GM19351 (cell line): Measurements from ENCODE around the gene DNAJC15.
"Not testable (repeated sequence)": the region's sequence is repeated elsewhere in the genome, so short reads cannot be mapped to it uniquely, and the experiment has no call there.

Experiments used
- ATAC-seq: cut with Tn5 transposase; IDR thresholded peaks from one replicate; pipeline ENCODE4 v1.9.1; 2021; ENCODE audit warnings: mild to moderate bottlenecking, moderate library complexity; ENCODE audit not compliant: unreplicated experiment

DNAJC15 gene

DNA sequence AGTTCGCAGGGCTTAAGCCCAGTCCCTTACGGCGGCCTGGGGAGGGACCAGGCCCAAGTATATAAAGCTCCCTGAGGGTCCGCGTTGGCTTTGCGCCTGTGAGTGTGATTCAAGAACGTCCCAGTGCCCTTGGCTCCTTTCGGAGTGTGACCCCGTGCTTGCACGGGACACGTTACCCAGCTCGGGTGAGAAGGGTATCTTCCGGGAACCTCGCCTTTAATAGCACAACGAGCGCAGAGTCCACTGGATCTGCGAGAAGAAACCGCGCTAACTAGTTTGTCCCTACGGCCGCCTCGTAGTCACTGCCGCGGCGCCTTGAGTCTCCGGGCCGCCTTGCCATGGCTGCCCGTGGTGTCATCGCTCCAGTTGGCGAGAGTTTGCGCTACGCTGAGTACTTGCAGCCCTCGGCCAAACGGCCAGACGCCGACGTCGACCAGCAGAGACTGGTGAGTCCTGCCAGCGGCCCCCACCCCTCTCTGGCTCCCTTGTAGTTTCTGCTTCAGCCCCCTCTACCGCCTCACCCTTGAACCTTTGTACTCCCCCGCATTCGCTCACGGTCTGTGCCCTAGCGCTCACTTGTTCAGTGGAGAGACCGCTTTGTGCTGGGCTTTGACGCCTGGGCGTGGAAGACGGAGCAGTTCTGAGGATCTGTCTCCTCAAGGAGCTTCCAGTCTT, at the start of gene DNAJC15:
Gene DNAJC15, plus strand, starts transcription at position 298 of the 675 bp plus-strand sequence. Its CDS starts 41 bp downstream, at position 339.
- ATAC-seq, result peak; percentile 89

- no peak for ATAC-seq
These were observed 47.3 kb upstream of the DNAJC15 start for GRCh38 chr13:42976066-42976465.

DNA sequence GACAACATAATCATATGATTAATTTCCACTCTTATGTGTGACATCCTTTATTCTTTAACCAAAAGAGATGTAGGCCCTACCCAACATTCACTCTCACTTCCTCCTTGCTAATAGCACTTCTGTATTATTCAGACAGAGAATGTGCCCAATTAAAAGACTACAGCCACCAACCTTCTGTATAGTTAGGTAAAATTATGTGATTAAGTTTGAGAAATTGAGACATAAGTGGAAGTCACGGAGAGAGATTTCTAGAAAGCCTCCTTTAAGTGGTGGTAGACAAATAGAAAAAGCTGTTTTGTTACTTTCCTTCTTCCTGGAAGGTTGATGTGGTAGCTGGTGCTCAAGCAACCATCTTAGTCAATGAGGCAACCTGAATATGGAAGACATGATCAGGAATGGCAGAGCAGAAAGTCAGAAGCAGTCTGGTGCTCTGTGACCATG, 46.1 kb upstream of the DNAJC15 start:
- peak; percentile 63 for ATAC-seq

DNA sequence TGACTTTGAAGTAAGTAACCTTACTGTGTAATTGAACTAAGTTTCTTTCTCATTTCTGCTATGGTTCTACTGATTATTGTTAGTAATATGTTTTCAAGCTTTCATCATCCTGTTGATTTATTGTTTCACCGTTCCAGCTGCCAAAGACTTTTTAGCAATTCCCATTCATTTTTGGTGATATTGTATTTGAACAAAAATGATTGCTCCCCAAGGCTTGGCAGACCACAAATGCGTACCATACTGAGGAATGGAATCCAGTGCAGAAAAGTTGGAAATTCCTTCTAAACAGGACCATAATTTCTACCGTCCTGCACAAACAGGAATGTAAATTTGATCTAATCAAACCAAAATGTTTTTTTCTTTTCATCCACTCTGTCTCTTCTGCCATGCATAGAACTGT, 42.1 kb upstream of the DNAJC15 start:
- ATAC-seq, result no peak

- ATAC-seq, result no peak
These were observed 41.5 kb upstream of the DNAJC15 start for GRCh38 chr13:42981853-42982252.

- ATAC-seq, result no peak
These were observed 39.4 kb upstream of the DNAJC15 start for GRCh38 chr13:42984026-42984425.

- no peak for ATAC-seq
These were observed 38.7 kb upstream of the DNAJC15 start for GRCh38 chr13:42984691-42985090.

GRCh38 chr13:42985312-42986175, 37.8 kb upstream of the DNAJC15 start:
- no peak for ATAC-seq

- ATAC-seq, result no peak
These were observed 37.2 kb upstream of the DNAJC15 start for GRCh38 chr13:42986176-42986574.

DNA sequence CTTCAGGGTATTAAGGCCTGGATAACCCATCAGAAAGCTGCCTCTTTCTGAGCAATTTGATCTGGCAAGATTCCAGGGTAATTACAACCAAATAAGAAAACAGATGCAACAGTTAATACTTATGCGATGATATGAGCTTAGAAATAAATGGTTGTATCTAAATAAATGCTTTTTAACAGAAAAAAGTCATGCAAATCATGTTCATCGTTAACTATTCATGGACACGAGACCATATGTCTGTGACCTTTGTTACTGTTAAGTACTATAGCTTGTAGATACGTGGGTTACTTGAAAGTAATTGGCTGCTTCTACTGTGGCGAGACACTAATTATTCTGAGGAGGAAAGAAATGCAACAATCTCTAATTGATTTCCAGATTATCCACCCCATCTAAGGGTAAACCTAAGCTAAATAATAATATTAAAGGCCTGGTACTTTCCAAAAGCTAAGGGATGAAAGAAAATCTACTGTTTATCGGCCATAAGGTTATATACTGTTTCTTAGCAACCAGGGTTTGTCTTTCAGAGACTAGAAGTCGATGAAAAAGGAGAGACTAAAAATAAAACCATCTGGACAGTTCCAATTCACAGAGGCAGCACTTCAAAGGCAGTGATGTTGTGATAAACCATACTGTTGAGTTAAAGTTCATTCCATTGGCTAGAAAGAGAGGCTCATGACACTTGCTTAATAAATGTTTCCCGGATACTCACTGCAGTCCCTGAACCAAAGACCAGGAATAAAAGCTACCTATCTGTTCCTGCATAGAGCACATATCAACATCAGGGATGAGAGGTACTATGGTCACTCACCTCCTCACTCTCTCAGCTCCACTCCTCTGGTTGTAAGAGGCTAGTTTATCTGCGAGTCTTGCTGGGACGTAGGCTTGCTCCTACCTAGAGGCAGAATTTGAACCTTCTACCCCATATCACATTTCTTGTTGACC, 32.8 kb upstream of the DNAJC15 start:
- no peak for ATAC-seq

- not testable (repeated sequence) for ATAC-seq
These were observed 32.0 kb upstream of the DNAJC15 start for GRCh38 chr13:42991233-42991897.

GRCh38 chr13:42991898-42992763, 31.3 kb upstream of the DNAJC15 start, which contains the start of gene EPSTI1:
EPSTI1 (minus strand) TSS chr13:42992241; CDS start chr13:42992165, 76 bp downstream.
- peak; percentile 76 for ATAC-seq

DNA sequence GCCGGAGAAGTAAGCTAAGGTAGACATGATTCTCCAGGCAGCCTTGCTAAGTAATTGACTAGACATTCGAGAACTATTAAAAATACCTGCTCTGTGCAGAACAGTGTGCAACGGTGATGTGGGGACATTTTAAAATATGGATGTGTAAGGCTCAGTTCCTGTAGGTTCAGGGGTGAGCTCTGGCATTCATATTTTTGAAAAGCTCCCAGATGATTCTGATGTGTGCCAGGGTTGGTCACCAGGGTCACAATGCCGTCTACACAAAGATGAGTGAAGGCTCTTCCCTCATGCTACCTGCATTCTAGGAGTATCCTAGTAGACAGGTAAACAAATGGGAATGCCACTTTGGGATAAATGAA, 30.6 kb upstream of the DNAJC15 start:
- peak; percentile 4 for ATAC-seq

DNA sequence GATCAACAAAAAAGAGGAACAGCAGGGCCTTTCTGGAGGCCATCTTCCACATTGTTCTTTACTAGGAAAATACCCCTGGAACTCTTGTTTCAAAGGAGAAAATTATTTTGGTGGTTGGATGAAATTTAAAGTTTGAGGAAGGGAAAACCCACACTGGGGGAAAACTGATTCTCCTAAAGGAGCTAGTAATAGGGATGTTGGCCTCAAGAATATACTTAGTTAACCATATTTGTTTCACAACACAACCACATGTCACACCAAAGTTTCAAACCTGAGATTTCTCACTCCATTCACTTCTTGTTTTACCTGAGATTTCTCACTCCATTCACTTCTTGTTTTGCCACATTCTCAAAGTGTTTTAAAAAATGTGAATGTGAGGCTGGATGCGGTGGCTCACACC, 28.5 kb upstream of the DNAJC15 start:
- ATAC-seq, result no peak

GRCh38 chr13:42996584-42996983, 26.8 kb upstream of the DNAJC15 start:
- no peak for ATAC-seq

DNA sequence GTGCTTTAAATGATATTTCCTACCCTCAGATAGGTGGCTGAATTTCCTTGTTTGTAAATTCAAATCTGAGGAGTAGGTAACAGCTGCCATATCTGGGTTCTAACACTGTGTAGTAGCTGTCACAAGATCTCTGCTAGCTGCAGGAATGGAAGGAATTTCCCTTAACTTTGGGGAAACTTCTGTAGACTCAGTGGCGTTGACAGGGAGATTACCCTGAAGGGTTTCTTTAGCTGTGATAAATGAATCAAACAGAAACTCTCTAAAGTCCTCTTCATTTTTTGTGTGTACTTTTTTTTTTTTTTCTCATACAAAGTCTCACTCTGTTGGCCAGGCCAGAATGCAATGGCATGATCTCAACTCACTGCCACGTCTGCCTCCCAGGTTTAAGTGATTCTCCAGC, 26.0 kb upstream of the DNAJC15 start:
- ATAC-seq, result no peak

DNA sequence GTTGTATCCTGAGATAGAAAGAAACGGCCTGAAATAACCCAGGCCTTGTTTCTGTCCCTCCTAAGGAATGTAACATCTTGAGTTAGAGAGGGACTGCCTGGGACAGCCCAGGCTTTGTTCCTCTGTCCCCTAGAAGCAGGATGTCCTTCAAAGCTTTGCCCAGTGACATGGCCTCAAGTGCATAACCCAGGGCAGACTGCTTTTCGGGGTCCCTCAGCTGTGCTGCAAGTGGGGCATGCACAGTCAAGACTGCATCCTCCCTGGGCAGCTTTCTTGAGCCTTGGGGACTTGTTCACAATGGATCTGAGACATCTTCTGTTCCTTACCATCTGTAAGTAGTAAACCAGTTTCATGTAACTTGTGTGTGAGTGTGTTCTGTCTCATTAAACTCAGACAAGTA, 23.9 kb upstream of the DNAJC15 start:
- ATAC-seq, result no peak

- no peak for ATAC-seq
These were observed 22.7 kb upstream of the DNAJC15 start for GRCh38 chr13:43000676-43001075.

GRCh38 chr13:43002021-43002420, 21.4 kb upstream of the DNAJC15 start:
- ATAC-seq, result no peak
